ENCODE measurements around the gene SHPK.
"Not testable (repeated sequence)": the region's sequence is repeated elsewhere in the genome, so short reads cannot be mapped to it uniquely, and the experiment has no call there.

SHPK gene

DNA sequence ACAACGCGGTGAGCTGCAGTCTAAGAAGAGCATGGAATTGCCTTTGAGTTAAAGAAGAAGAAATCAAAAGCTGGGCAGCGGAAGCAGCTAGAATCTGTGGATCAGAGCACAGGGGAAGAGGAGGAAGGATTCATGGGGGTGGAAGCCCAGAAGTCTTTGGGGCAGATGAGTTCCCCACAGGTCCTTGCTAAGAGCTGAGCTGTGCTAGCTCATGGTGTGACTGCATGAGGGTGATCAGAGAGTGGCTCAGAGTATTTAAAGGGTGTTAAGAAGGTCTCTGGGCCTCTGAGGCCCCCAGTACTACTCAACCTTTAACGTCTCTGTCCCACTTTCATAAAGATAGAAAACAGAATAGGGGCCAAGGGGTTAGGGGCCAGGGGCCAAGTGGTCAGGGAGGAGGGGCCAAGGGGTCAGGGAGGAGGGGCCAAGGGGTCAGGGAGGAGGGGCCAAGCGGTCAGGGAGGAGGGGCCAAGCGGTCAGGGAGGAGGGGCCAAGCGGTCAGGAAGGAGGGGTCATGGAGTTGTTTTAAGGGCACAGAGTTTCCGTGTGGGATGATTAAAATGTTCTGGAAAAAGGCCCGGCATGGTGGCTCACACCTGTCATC, 66.4 kb downstream of the SHPK start:
- Histone ChIP-seq H3K9me2 (ENCODE audit: low read depth, low read length) (no peaks in the 10 kb centered on the region), H3K4me3 (ENCODE audit: low read depth, low read length, poor library complexity, severe bottlenecking) (no peak overlapping the region), H3K27ac (ENCODE audit: low read depth, low read length, poor library complexity, severe bottlenecking) (no peak overlapping the region), H3K4me2 (ENCODE audit: low read length) (no peak overlapping the region), H3K79me2 (ENCODE audit: insufficient read depth, low read length) (no peaks in the 10 kb centered on the region), H3K4me1 (ENCODE audit: insufficient read depth, low read length, severe bottlenecking) (peaks cover 34% of the 10 kb centered on the region), H3K36me3 (ENCODE audit: insufficient read depth, low read length) (no peaks in the 10 kb centered on the region), H2AFZ (ENCODE audit: low read length) (no peak overlapping the region), H3K9me3 (ENCODE audit: low read length) (no peaks in the 10 kb centered on the region), H4K20me1 (ENCODE audit: insufficient read depth, low read length) (no peaks in the 10 kb centered on the region), H3K27me3 (ENCODE audit: insufficient read depth, low read length) (no peaks in the 10 kb centered on the region), H3K9ac (ENCODE audit: low read length) (no peak overlapping the region), H3F3A (ENCODE audit: insufficient read depth, low read length) (no peaks in the 10 kb centered on the region)
- TF ChIP-seq, protein P1, sequence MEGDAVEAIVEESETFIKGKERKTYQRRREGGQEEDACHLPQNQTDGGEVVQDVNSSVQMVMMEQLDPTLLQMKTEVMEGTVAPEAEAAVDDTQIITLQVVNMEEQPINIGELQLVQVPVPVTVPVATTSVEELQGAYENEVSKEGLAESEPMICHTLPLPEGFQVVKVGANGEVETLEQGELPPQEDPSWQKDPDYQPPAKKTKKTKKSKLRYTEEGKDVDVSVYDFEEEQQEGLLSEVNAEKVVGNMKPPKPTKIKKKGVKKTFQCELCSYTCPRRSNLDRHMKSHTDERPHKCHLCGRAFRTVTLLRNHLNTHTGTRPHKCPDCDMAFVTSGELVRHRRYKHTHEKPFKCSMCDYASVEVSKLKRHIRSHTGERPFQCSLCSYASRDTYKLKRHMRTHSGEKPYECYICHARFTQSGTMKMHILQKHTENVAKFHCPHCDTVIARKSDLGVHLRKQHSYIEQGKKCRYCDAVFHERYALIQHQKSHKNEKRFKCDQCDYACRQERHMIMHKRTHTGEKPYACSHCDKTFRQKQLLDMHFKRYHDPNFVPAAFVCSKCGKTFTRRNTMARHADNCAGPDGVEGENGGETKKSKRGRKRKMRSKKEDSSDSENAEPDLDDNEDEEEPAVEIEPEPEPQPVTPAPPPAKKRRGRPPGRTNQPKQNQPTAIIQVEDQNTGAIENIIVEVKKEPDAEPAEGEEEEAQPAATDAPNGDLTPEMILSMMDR (IDR thresholded peaks at IDR 0.05; ENCODE audit: low read length), result no peak
- TF ChIP-seq EZH2 (IDR thresholded peaks at IDR 0.05; ENCODE audit: borderline replicate concordance, low read length), result no peak

DNA sequence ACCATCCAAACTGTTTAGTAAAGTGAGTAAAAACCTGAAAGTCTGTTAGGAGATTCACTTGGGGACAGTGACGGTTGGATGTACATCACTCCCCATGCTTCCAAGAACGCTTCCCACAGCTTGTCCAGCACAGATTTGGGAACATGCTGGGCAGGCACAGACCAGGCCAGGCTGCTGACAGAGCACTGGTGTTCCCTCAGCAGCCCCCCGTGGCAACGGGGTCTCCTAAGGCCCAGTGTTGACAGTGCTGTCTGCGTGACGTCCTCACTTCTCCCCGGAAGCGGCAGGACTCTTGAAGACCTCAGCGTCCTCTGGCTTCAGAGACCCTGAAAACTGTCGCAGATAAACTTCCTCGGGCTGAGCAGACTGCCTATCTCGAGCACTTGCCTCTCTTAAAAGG, 69.5 kb downstream of the SHPK start:
- no peaks in the 10 kb centered on the region for H3K79me2 ChIP-seq (ENCODE audit: insufficient read depth, low read length)
- H3K36me3 ChIP-seq (ENCODE audit: insufficient read depth, low read length), result no peaks in the 10 kb centered on the region
- no peak overlapping the region for H3K27ac ChIP-seq (ENCODE audit: low read depth, low read length, poor library complexity, severe bottlenecking)
- H3K9me3 ChIP-seq (ENCODE audit: low read length), result no peaks in the 10 kb centered on the region
- no peaks in the 10 kb centered on the region for H3K9me2 ChIP-seq (ENCODE audit: low read depth, low read length)
- H3K4me1 ChIP-seq (ENCODE audit: insufficient read depth, low read length, severe bottlenecking), result peaks cover 12% of the 10 kb centered on the region
- no peak overlapping the region for H2AFZ ChIP-seq (ENCODE audit: low read length)
- no peaks in the 10 kb centered on the region for H3F3A ChIP-seq (ENCODE audit: insufficient read depth, low read length)
- no peaks in the 10 kb centered on the region for H4K20me1 ChIP-seq (ENCODE audit: insufficient read depth, low read length)
- no peak overlapping the region for H3K9ac ChIP-seq (ENCODE audit: low read length)
- no peak overlapping the region for H3K4me3 ChIP-seq (ENCODE audit: low read depth, low read length, poor library complexity, severe bottlenecking)
- no peak for TF ChIP-seq EZH2 (IDR thresholded peaks at IDR 0.05; ENCODE audit: borderline replicate concordance, low read length)
- TF ChIP-seq, protein P1 (IDR thresholded peaks at IDR 0.05; ENCODE audit: low read length), result no peak
- H3K27me3 ChIP-seq (ENCODE audit: insufficient read depth, low read length), result no peaks in the 10 kb centered on the region
- no peak overlapping the region for H3K4me2 ChIP-seq (ENCODE audit: low read length)

DNA sequence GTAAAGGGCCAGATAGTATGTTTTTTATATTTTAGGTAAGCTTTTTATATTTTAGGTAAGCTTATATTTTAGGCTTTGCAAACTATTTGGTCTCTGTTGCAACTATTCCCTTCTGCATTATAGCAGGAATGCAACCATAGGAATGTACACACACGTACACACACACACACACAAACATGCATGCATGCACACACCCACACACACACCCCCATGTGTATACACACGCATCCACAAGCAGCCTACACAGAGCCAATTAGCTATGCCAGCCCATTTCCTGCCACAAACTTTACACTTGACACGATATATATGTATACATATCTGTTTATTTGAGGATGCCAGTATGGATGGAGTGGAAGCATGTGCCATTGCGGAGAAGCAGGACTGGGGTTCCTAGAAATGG, 70.9 kb downstream of the SHPK start:
- Histone ChIP-seq H3K4me2 (ENCODE audit: low read length) (no peak overlapping the region), H3K27me3 (ENCODE audit: insufficient read depth, low read length) (no peaks in the 10 kb centered on the region), H3K9me2 (ENCODE audit: low read depth, low read length) (no peaks in the 10 kb centered on the region), H3K27ac (ENCODE audit: low read depth, low read length, poor library complexity, severe bottlenecking) (no peak overlapping the region), H3K4me1 (ENCODE audit: insufficient read depth, low read length, severe bottlenecking) (no peaks in the 10 kb centered on the region), H3K36me3 (ENCODE audit: insufficient read depth, low read length) (no peaks in the 10 kb centered on the region), H3K79me2 (ENCODE audit: insufficient read depth, low read length) (no peaks in the 10 kb centered on the region), H4K20me1 (ENCODE audit: insufficient read depth, low read length) (no peaks in the 10 kb centered on the region), H3K9me3 (ENCODE audit: low read length) (no peaks in the 10 kb centered on the region), H3F3A (ENCODE audit: insufficient read depth, low read length) (no peaks in the 10 kb centered on the region), H2AFZ (ENCODE audit: low read length) (no peak overlapping the region), H3K9ac (ENCODE audit: low read length) (no peak overlapping the region), H3K4me3 (ENCODE audit: low read depth, low read length, poor library complexity, severe bottlenecking) (no peak overlapping the region)
- TF ChIP-seq EZH2 (IDR thresholded peaks at IDR 0.05; ENCODE audit: borderline replicate concordance, low read length), result no peak
- TF ChIP-seq, protein P1 (IDR thresholded peaks at IDR 0.05; ENCODE audit: low read length), result no peak

DNA sequence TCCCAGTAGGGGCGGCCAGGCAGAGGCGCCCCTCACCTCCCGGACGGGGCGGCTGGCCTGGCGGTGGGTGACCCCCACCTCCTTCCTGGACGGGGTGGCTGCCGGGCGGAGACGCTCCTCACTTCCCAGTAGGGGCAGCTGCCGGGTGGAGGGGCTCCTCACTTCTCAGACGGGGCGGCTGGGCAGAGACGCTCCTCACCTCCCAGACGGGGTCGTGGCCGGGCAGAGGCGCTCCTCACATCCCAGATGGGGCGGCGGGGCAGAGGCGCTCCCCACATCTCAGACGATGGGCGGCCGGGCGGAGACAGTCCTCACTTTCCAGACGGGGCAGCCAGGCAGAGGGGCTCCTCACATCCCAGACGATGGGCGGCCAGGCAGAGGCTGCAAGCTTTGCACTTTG, 71.8 kb downstream of the SHPK start:
- H3K27me3 ChIP-seq (ENCODE audit: insufficient read depth, low read length); H4K20me1 ChIP-seq (ENCODE audit: insufficient read depth, low read length); H3K9me3 ChIP-seq (ENCODE audit: low read length); H3K4me3 ChIP-seq (ENCODE audit: low read depth, low read length, poor library complexity, severe bottlenecking); H3K9ac ChIP-seq (ENCODE audit: low read length); H3F3A ChIP-seq (ENCODE audit: insufficient read depth, low read length); H3K4me1 ChIP-seq (ENCODE audit: insufficient read depth, low read length, severe bottlenecking); H3K79me2 ChIP-seq (ENCODE audit: insufficient read depth, low read length); H3K36me3 ChIP-seq (ENCODE audit: insufficient read depth, low read length); H3K4me2 ChIP-seq (ENCODE audit: low read length); H3K9me2 ChIP-seq (ENCODE audit: low read depth, low read length); H2AFZ ChIP-seq (ENCODE audit: low read length); H3K27ac ChIP-seq (ENCODE audit: low read depth, low read length, poor library complexity, severe bottlenecking): not testable (repeated sequence)

All from OCI-LY1 (cell line).